Muscle of back (tissue), 13 donors: Measurements from ENCODE around the gene HEATR5A. TPM values are rescaled to one million over a fixed set of nuclear protein-coding genes. Genes with fewer than 3 reads are reported as not detected.
"Not testable (repeated sequence)": the region's sequence is repeated elsewhere in the genome, so short reads cannot be mapped to it uniquely, and the experiment has no call there.

Experiments
- DNase-seq, 3 donors: peaks; one replicate each; pipeline versions ENCODE4 v3.0.0 to v3.0.0-alpha.2; 2013
- long read RNA-seq, 9 donors: transcript quantifications; one replicate each; lab custom pipeline, GENCODE V29; 2026
- polyA plus RNA-seq, 10 donors: library from polyadenylated mRNA; unstranded; fragments of 120-200 nt; gene quantifications; one replicate each; pipeline ENCODE4 v1.2.1, GENCODE V29; 2013; ENCODE audit not compliant: insufficient read length in 10 of 10

The HEATR5A gene
- polyA plus RNA-seq = 10 to 100 TPM; 11.3 to 19.3 (median 16.2) TPM
- long read RNA-seq, donor 1, partial matches to known transcripts = 0 of 2 reads
- long read RNA-seq, donor 1, other reads (novel, unspliced or antisense) = 0 of 2 reads
- long read RNA-seq, donor 2, partial matches to known transcripts = 0 of 2 reads
- long read RNA-seq, donor 2, other reads (novel, unspliced or antisense) = 0 of 2 reads
- long read RNA-seq, donor 3 = 0 reads
- long read RNA-seq, donor 4, partial matches to known transcripts = 0 of 2 reads
- long read RNA-seq, donor 4, other reads (novel, unspliced or antisense) = 0 of 2 reads
- long read RNA-seq, donor 5, full-length matches to known transcripts = 6 of 6 reads
- long read RNA-seq, donor 5, partial matches to known transcripts = 0 of 6 reads
- long read RNA-seq, donor 5, other reads (novel, unspliced or antisense) = 0 of 6 reads
- long read RNA-seq, donor 6, partial matches to known transcripts = 0 of 1 reads
- long read RNA-seq, donor 6, other reads (novel, unspliced or antisense) = 0 of 1 reads
- long read RNA-seq, donor 7, partial matches to known transcripts = 0 of 4 reads
- long read RNA-seq, donor 7, other reads (novel, unspliced or antisense) = 0 of 4 reads
- long read RNA-seq, donor 8, partial matches to known transcripts = 0 of 2 reads
- long read RNA-seq, donor 8, other reads (novel, unspliced or antisense) = 0 of 2 reads
- long read RNA-seq, donor 9 = 0 reads

DNA sequence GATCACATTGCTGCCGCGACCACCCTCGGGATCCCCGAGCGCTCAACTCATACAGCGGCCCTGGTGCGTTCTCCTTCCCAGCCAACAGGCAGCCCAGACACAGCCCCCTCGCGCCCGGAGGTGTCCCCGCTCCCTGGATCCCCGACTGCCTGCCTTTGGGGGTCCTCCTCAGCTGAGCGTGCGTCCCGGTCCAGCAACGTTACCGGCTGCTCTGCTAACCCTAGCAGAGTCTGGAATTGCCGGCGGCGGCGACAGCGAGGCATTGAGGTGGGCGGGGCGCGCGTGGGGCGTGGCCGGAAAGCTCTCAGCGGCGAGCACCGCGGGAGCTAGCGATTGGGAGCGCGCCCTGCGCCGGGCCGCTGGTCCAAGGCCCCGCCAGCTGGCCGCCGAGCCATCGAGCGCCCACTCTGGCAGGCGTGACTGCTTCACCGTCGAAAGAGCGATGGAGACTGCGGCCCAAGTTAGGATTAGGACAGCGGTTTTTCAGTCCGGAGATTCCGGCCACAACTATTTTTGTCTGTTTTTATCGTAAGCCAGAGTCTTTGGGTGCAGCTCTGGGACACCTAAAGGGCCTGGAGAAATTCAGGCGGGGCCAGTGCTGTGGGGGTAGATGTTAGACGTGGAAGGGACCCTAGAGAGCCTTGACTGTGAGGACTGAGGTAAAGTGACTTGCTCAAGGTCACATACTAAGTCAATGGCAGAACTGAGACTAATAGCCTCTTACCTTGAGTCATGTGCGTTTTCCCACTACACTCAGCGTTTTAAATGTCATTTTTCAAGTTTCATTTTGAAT, at the start of gene HEATR5A:
TSS of gene HEATR5A (minus strand) at position 232 of the 793 bp plus-strand sequence. CDS start 17,575 bp downstream, outside the sequence.
- DNase-seq = peak; percentile 95 to 99 (median 98)

DNA sequence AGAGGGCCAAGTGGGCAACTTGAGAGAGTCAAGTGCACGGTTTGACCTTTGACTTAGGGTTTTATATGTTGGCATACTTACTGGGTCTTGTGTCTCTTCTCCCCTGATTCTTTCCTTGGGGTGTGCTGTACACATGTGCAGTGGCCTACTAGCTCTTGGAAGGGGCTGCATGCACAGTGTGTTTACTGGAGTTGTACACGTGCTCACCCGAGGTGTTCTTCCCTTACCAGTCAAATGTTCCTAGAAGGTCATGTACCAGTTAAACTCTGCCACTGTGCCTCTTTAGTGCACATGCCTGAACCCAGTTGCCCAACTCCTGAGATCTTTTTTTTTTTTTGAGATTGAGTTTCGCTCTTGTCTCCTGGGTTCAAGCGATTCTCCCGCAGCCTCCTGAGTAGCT, 46.2 kb upstream of the HEATR5A start:
- no peak for DNase-seq

GRCh38 chr14:31465111-31465510, 44.8 kb upstream of the HEATR5A start:
- peak; percentile 42 to 85 (median 77) for DNase-seq

DNA sequence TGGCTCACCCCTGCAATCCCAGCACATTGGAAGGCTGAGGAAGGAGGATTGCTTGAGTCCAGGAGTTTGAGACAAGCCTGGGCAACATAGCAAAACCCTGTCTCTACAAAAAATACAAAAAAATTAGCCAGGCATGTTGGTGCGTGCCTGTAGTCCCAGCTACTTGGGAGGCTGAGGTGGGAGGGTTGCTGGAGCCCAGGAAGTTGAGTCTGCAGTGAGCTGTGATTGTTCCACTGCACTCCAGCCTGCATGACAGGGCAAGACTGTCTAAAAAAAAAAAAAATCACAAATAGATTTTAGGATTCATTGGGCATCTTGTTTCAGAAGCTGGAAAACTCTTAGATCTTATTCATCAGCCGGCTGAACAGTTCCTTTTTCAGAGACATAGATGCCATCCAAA, 42.1 kb upstream of the HEATR5A start:
- DNase-seq = not testable (repeated sequence)

DNA sequence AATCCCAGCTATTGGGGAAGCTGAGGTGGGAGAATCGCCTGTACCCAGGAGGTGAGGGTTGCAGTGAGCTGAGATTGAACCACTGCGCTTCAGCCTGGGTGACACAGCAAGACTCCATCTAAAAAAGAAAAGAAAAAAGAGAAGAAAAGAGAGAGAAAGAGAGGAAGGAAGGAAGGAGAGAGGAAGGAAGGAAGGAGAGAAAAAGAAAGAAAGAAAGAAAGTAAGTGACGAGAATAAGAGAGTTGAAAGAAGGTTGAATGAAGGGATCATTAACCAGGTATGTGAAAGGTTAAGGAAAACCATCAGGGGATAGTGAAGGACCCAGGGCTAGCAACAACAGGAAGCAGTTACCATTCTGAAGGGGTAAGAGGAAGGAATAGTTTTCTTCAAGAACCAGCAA, 41.2 kb upstream of the HEATR5A start:
- no peak for DNase-seq

DNA sequence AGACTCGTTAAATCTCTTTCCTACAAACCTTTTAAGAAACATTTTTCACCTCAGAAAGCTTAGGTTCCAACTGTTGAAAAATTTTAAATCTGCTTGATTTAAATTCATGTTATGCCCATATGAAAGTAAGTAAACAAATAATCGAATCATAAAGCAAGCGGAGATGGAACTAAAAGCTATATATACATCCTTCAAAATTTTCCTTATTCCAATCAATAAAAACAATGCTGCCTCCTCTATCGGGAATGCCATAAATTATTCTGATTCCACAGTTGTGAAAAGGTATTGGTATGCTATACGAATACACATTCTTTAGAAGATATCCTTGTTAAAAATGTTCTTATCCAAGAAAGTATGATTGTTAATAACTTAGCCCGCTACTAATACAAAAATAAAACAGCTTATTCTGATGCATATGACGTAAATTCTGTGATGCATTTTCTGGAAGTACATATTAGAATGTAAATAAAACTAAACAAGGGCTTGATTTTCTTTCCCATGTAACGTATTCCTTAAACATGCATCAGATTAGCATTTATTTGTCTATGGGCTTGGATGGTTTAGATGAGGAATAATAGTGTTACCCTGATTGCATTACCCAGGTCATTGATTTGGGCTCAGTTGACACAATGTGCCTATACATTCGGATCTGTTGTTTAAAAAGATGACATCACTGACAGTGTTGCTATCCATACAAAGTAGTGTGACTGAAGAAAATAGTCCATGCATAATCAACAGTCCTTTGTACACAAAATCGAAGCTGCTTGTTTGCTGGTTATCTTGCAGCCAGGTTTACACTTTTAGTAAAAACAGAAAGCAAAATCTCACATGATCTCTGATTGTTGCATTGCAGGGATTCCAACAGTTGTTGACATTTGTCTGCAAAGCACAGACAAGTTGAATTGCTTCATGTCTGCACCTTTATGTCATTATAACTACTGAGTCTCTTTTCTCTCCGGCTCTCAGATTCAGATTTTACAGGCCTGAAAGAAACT, 37.6 kb upstream of the HEATR5A start:
- DNase-seq = no peak

GRCh38 chr14:31456841-31457664, 36.7 kb upstream of the HEATR5A start, which contains the start of gene DTD2:
DTD2 (minus strand) TSS chr14:31457506; CDS start chr14:31457393, 113 bp downstream.
- peak; percentile 96 to 99 (median 98) for DNase-seq

- peak in 2 of 3 donors; percentile 14 to 55 for DNase-seq
These were observed 29.7 kb upstream of the HEATR5A start for GRCh38 chr14:31449971-31450610.

DNA sequence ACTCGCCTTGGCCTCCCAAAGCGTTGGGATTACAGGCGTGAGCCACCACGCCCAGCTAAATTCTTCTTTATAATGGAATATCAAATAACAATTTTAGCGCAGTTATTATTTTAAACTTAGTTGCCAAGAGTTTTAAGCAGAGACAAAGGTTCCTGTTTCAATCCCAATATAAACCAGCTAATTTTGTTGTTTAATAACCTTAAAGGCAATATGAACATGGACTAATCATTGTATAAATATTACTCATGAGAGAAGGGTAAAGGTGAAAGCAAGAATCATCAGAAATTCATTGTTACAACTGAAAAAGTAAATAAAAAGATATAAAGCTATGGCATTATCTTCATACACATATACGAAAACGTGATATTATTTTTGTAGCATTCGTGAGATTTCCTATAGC, 28.8 kb upstream of the HEATR5A start:
- DNase-seq = no peak

DNA sequence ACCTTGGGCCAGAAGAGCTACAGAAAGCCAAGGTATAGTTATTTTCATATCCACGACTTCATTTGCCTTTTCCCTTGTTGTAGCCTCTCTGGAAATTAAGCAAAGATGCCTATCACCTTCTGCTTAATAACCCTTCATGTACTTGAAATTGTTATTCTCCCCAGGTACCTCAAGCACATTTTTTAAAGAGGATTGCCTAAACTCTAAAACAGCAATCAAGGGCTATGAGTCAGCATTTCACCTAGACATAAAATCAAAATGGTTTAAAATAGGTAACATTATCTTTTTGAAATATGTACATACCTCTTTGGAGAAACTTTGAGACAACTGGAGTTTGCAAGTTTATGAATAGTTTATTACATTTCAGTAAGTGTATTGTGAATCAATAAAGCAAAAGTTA, 25.4 kb upstream of the HEATR5A start:
- no peak for DNase-seq

DNA sequence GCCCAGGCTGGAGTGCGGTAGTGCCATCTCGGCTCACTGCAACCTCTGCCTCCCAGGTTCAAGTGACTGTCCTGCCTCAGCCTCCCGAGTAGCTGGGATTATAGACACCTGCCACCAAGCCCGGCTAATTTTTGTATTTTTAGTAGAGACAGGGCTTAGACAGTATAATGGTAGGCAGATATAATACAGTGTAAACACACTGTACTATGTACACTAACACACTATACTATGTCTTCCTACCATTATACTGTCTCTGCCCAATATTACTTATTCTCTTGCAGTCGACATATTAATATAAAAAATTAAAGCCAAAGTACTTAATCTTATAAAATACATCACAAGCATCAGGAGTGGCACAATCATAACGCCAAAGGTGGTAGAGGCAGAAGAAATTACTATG, 21.9 kb upstream of the HEATR5A start:
- no peak for DNase-seq

- DNase-seq = peak in 1 of 3 donors; percentile 12
These were observed 21.1 kb upstream of the HEATR5A start for GRCh38 chr14:31441273-31442111.

GRCh38 chr14:31440280-31440679, 19.9 kb upstream of the HEATR5A start:
- DNase-seq = no peak

- DNase-seq = no peak
These were observed 19.2 kb upstream of the HEATR5A start for GRCh38 chr14:31439561-31439960.

- not testable (repeated sequence) for DNase-seq
These were observed 16.8 kb upstream of the HEATR5A start for GRCh38 chr14:31437045-31437691.

- DNase-seq = peak in 1 of 3 donors; percentile 67
These were observed 14.9 kb upstream of the HEATR5A start for GRCh38 chr14:31435276-31435675.

DNA sequence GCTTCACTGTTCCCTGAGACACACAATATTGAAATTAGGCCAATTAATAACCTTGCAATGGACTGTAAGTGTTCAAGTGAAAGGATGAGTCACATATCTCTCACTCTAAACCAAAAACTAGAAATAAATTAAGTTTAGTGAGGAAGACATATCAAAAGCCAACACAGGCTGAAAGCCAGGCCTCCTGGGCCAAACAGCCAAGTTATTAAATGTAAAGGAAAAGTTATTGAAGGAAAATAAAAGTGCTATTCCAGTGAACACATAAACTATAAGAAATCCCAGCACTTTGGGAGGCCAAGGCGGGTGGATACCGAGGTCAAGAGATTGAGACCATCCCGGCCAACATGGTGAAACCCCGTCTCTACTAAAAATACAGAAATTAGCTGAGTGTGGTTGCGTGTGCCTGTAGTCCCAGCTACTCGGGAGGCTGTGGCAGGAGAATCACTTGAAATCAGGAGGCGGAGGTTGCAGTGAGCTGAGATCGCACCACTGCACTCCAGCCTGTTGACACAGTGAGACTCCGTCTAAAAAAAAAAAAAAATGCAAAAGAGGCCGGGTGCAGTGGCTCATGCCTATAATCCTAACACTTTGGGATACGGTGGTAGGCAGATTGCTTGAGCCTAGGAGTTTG, 10.4 kb upstream of the HEATR5A start:
- DNase-seq = peak in 1 of 3 donors; percentile 54
